HUES64 (cell line): ENCODE data around the gene SRCAP.
"Not testable (repeated sequence)": the region's sequence is repeated elsewhere in the genome, so short reads cannot be mapped to it uniquely, and the experiment has no call there.

Experiments
- H3K27ac ChIP-seq: 2 replicates; pipeline ENCODE4 v1.7.0; 2013; ENCODE audit warnings: low read depth, low read length, inconsistent platforms
- H3K27me3 ChIP-seq: 2 replicates; pipeline ENCODE4 v1.6.1; 2013; ENCODE audit warnings: mild to moderate bottlenecking, low read length; ENCODE audit not compliant: insufficient read depth
- H3K36me3 ChIP-seq: 2 replicates; pipeline ENCODE4 v1.6.1; 2013; ENCODE audit warnings: mild to moderate bottlenecking, low read length; ENCODE audit not compliant: insufficient read depth
- H3K4me1 ChIP-seq: 2 replicates; pipeline ENCODE4 v1.6.1; 2013; ENCODE audit warnings: mild to moderate bottlenecking, low read length, moderate library complexity; ENCODE audit not compliant: insufficient read depth
- H3K4me3 ChIP-seq: 2 replicates; pipeline ENCODE4 v1.5.1; 2013; ENCODE audit warnings: mild to moderate bottlenecking, low read length, moderate library complexity
- H3K9ac ChIP-seq: 2 replicates; pipeline ENCODE4 v1.6.1; 2013; ENCODE audit warnings: mild to moderate bottlenecking, low read depth, low read length
- H3K9me3 ChIP-seq: 2 replicates; pipeline ENCODE4 v1.6.1; 2013; ENCODE audit warnings: low read depth, low read length; ENCODE audit not compliant: insufficient read depth
- whole genome bisulfite sequencing: fragments of 150-250, 120-280 bp; methylation state at CpG from one replicate; pipeline ENCODE4 v1.1.7; 2013; ENCODE audit warnings: missing lambda C conversion rate; 5-methylcytosine and 5-hydroxymethylcytosine counted together

SRCAP gene

GRCh38 chr16:30700971-30701370 is 2.0 kb downstream of the SRCAP start:
- WGBS, result 100% methylated on average over 3 of the region's 5 CpGs
- Histone ChIP-seq H3K27me3 (peaks cover 16% of the 10 kb centered on the region), H3K4me1 (peaks cover 8% of the 10 kb centered on the region; the same call in 1 of the 2 replicates), H3K36me3 (peaks cover 54% of the 10 kb centered on the region), H3K9me3 (no peaks in the 10 kb centered on the region), H3K9ac (no peak overlapping the region), H3K4me3 (no peak overlapping the region), H3K27ac (no peak overlapping the region)

- 96% methylated on average over 11 of the region's 12 CpGs for WGBS
- H3K4me1 ChIP-seq, H3K4me3 ChIP-seq, H3K9me3 ChIP-seq, H3K27ac ChIP-seq, H3K9ac ChIP-seq, H3K27me3 ChIP-seq: not testable (repeated sequence)
- H3K36me3 ChIP-seq, result peaks cover 75% of the 10 kb centered on the region
These were observed 4.1 kb downstream of the SRCAP start for GRCh38 chr16:30703071-30703470.

GRCh38 chr16:30703971-30704370 is 5.0 kb downstream of the SRCAP start:
- Histone ChIP-seq H3K27me3 (no peaks in the 10 kb centered on the region), H3K9ac (no peak overlapping the region), H3K4me1 (peaks cover 8% of the 10 kb centered on the region; the same call in 1 of the 2 replicates), H3K36me3 (peaks cover 84% of the 10 kb centered on the region), H3K27ac (no peak overlapping the region), H3K9me3 (no peaks in the 10 kb centered on the region), H3K4me3 (no peak overlapping the region)
- 94% methylated on average over 10 of the region's 10 CpGs for WGBS

GRCh38 chr16:30706046-30706445 is 7.1 kb downstream of the SRCAP start:
- Histone ChIP-seq H3K9ac (no peak overlapping the region), H3K27me3 (no peaks in the 10 kb centered on the region), H3K4me1 (no peaks in the 10 kb centered on the region), H3K4me3 (no peak overlapping the region), H3K9me3 (no peaks in the 10 kb centered on the region), H3K36me3 (peaks cover 92% of the 10 kb centered on the region), H3K27ac (no peak overlapping the region)
- WGBS, result 95% methylated on average over 6 of the region's 6 CpGs

GRCh38 chr16:30710971-30711370 is 12.0 kb downstream of the SRCAP start:
- Histone ChIP-seq H3K9me3 (no peaks in the 10 kb centered on the region), H3K36me3 (peaks cover 96% of the 10 kb centered on the region), H3K4me1 (no peaks in the 10 kb centered on the region), H3K27ac (no peak overlapping the region), H3K9ac (no peak overlapping the region), H3K27me3 (no peaks in the 10 kb centered on the region), H3K4me3 (no peak overlapping the region)
- 98% methylated on average over 4 of the region's 4 CpGs for WGBS

- Histone ChIP-seq H3K27ac (no peak overlapping the region), H3K36me3 (peaks cover 96% of the 10 kb centered on the region), H3K27me3 (no peaks in the 10 kb centered on the region), H3K4me3 (no peak overlapping the region), H3K9me3 (no peaks in the 10 kb centered on the region), H3K4me1 (no peaks in the 10 kb centered on the region), H3K9ac (no peak overlapping the region)
- WGBS, result 98% methylated on average over 1 of the region's 1 CpG
These were observed 12.7 kb downstream of the SRCAP start for GRCh38 chr16:30711712-30712111.

- Histone ChIP-seq H3K36me3 (peaks cover 89% of the 10 kb centered on the region), H3K27ac (no peak overlapping the region), H3K9ac (no peak overlapping the region), H3K4me3 (no peak overlapping the region), H3K27me3 (no peaks in the 10 kb centered on the region), H3K9me3 (no peaks in the 10 kb centered on the region), H3K4me1 (no peaks in the 10 kb centered on the region)
- WGBS, result 95% methylated on average over 16 of the region's 17 CpGs
These were observed 16.9 kb downstream of the SRCAP start for GRCh38 chr16:30715750-30716445.

- 96% methylated on average over 11 of the region's 11 CpGs for WGBS
- Histone ChIP-seq H3K4me1 (no peaks in the 10 kb centered on the region), H3K27ac (no peak overlapping the region), H3K9ac (no peak overlapping the region), H3K4me3 (no peak overlapping the region), H3K36me3 (peaks cover 94% of the 10 kb centered on the region), H3K27me3 (no peaks in the 10 kb centered on the region), H3K9me3 (no peaks in the 10 kb centered on the region)
These were observed 21.1 kb downstream of the SRCAP start for GRCh38 chr16:30720086-30720485.

- Histone ChIP-seq H3K36me3 (peaks cover 94% of the 10 kb centered on the region), H3K27ac (no peak overlapping the region), H3K9me3 (no peaks in the 10 kb centered on the region), H3K4me3 (no peak overlapping the region), H3K9ac (no peak overlapping the region), H3K27me3 (no peaks in the 10 kb centered on the region), H3K4me1 (no peaks in the 10 kb centered on the region)
- WGBS, result 96% methylated on average over 8 of the region's 9 CpGs
These were observed 21.7 kb downstream of the SRCAP start for GRCh38 chr16:30720694-30721093.

GRCh38 chr16:30721167-30721566 is 22.2 kb downstream of the SRCAP start:
- Histone ChIP-seq H3K9ac (no peak overlapping the region), H3K27ac (no peak overlapping the region), H3K4me3 (no peak overlapping the region), H3K4me1 (no peaks in the 10 kb centered on the region), H3K27me3 (no peaks in the 10 kb centered on the region), H3K9me3 (no peaks in the 10 kb centered on the region), H3K36me3 (peaks cover 94% of the 10 kb centered on the region)
- 96% methylated on average over 8 of the region's 8 CpGs for WGBS

GRCh38 chr16:30721606-30722005 is 22.6 kb downstream of the SRCAP start:
- H3K4me3 ChIP-seq, result no peak overlapping the region
- H3K27me3 ChIP-seq, result no peaks in the 10 kb centered on the region
- H3K9ac ChIP-seq, result no peak overlapping the region
- H3K4me1 ChIP-seq, result no peaks in the 10 kb centered on the region
- H3K9me3 ChIP-seq, result no peaks in the 10 kb centered on the region
- H3K27ac ChIP-seq, result no peak overlapping the region
- H3K36me3 ChIP-seq, result peaks cover 92% of the 10 kb centered on the region
- WGBS, result 100% methylated on average over 1 of the region's 1 CpG

GRCh38 chr16:30722443-30722842 is 23.5 kb downstream of the SRCAP start:
- Histone ChIP-seq H3K4me1 (no peaks in the 10 kb centered on the region), H3K9ac (no peak overlapping the region), H3K27me3 (no peaks in the 10 kb centered on the region), H3K9me3 (no peaks in the 10 kb centered on the region), H3K4me3 (no peak overlapping the region), H3K36me3 (peaks cover 90% of the 10 kb centered on the region), H3K27ac (no peak overlapping the region)
- WGBS, result 93% methylated on average over 6 of the region's 6 CpGs
